ENCODE data around the gene SLC28A1. TPM values are rescaled to one million over a fixed set of nuclear protein-coding genes. Genes with fewer than 3 reads are reported as not detected.

Gene SLC28A1
- total and polyA plus RNA-seq, 11 donors, result 0.14 to 2.9 (median 0.74) TPM; not detected in 1

DNA sequence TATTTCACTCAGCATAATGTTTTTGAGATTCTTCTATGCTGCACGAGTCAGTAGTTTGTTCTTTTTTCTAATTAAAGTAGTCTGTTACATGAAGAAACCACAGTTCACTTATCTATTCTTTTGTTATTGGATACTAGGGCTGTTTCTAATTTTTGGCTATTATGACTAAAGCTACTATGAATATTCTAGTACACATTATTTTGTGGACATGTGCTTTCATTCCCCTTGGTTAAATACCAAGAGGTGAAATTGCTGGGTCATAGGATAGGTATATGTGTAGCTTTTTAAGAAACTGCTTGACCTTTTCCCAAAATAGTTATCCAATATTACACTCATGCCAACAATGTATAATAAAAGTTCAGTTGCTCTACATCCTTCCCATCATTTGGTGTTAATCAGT, 106.0 kb downstream of the SLC28A1 start:
- Histone ChIP-seq H3K27me3 (no peaks in the 10 kb centered on the region), H3K4me3 (no peak overlapping the region), H3K36me3 (no peaks in the 10 kb centered on the region), H3K27ac (no peak overlapping the region), H3K4me1 (peaks cover 0 to 77% (median 46%) of the 10 kb centered on the region in 12 donors), H3K9me3 (no peaks in the 10 kb centered on the region)
- intact Hi-C loops (cut with DNase I), result no loop called here
- no peak for DNase-seq
- TF ChIP-seq, protein P1, sequence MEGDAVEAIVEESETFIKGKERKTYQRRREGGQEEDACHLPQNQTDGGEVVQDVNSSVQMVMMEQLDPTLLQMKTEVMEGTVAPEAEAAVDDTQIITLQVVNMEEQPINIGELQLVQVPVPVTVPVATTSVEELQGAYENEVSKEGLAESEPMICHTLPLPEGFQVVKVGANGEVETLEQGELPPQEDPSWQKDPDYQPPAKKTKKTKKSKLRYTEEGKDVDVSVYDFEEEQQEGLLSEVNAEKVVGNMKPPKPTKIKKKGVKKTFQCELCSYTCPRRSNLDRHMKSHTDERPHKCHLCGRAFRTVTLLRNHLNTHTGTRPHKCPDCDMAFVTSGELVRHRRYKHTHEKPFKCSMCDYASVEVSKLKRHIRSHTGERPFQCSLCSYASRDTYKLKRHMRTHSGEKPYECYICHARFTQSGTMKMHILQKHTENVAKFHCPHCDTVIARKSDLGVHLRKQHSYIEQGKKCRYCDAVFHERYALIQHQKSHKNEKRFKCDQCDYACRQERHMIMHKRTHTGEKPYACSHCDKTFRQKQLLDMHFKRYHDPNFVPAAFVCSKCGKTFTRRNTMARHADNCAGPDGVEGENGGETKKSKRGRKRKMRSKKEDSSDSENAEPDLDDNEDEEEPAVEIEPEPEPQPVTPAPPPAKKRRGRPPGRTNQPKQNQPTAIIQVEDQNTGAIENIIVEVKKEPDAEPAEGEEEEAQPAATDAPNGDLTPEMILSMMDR (IDR thresholded peaks at IDR 0.05), result no peak
- TF ChIP-seq POLR2A (IDR thresholded peaks at IDR 0.05), result no peak
- no peak for ATAC-seq
- 52 to 73% (median 58%) methylated on average over 1 of the region's 1 CpG for WGBS, 4 donors

DNA sequence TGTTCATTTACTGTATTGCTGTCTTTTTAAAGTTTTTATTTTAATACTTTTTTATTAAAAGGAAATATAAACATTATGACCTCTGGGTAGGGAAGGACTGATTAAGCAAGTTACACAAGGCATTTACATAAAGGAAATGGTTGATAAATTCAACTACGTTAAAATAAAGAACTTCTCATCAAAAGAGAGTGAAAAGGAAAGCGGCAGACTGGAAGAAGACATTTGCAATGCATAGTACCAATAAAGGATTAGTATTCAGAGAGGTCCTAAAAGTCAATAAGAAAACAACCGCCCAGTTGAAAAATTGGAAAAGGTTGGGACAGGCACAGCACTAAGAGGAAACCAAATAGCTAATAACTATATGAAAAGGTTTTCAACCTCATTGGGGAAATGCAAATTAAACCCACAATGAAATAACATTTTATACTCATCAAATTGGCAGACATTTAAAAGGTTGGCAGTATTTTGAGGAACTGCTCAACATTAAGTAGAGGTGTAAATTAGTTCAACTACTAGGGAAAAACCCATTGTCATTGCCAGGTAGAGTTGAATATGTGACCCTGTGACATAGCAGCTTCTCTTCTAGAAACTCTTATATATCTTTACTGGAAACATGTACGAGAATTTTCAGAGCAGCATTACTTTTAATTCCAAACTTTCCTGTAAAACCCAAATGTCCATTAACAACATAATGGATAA, 106.7 kb downstream of the SLC28A1 start:
- Histone ChIP-seq H3K36me3 (no peaks in the 10 kb centered on the region), H3K27ac (no peak overlapping the region), H3K4me3 (no peak overlapping the region), H3K27me3 (no peaks in the 10 kb centered on the region), H3K4me1 (peaks cover 0 to 70% (median 43%) of the 10 kb centered on the region in 12 donors), H3K9me3 (no peaks in the 10 kb centered on the region)
- DNase-seq (no peak), ATAC-seq (no peak)
- intact Hi-C loops (cut with DNase I), result no loop called here
- WGBS, 4 donors, result 83 to 89% (median 86%) methylated on average over 4 of the region's 4 CpGs
- no peak for TF ChIP-seq POLR2A (IDR thresholded peaks at IDR 0.05)
- TF ChIP-seq, protein P1 (IDR thresholded peaks at IDR 0.05), result no peak

DNA sequence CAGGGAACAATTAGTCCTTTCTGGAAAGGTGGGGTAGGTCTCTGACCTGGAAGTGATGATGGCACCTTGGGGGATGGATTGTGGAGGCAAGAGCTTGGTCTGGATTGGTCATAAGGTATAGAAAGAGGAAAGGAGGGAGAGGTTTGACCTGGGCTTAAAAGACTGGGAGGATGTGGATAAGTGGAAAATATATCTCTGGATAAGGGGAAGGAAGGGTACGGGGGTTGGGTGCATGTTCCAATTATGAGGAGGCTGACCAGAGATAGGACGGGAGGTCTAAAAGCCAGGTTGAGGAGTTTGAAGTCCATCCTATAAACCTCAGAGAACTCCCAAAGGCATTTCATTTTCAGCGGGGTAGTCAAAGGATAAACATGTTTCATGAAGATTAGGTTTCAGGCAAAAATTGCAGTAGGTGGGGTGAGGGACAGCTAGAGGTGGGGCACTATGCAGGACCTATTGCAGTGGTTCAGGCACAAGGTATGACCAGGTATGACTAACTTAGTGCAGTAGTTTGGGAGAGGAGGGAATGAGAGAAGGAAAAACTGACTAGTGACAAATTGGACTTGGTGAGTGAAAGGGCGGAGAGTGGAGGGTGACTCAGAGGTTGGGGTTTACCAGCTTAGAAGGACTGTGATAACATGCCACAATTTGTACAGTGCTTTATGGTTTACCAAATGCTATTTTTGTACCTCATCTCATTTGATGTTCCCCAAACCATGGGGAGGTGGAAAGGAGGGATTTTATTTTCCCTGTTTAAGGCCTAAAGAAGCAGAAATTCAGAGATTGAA, 107.9 kb downstream of the SLC28A1 start:
- Histone ChIP-seq H3K4me3 (no peak overlapping the region), H3K9me3 (no peaks in the 10 kb centered on the region), H3K4me1 (peaks cover 0 to 63% (median 40%) of the 10 kb centered on the region in 12 donors), H3K27ac (peak overlapping the region in 8 of 12 donors; percentile 1 to 70 (median 29)), H3K36me3 (no peaks in the 10 kb centered on the region), H3K27me3 (no peaks in the 10 kb centered on the region)
- intact Hi-C loops (cut with DNase I), result no loop called here
- ATAC-seq (peak; percentile 79 to 92 (median 88)), DNase-seq (no peak)
- 77 to 81% (median 79%) methylated on average over 4 of the region's 4 CpGs for WGBS, 4 donors
- no peak for TF ChIP-seq POLR2A (IDR thresholded peaks at IDR 0.05)
- TF ChIP-seq, protein P1 (IDR thresholded peaks at IDR 0.05), result no peak

Other genes with a start within 250 kb of the SLC28A1 start
- gene WDR73, start 230.4 kb upstream of the SLC28A1 start, total RNA-seq, result 10 to 100 TPM in 8 of 9 donors, 1 to 10 TPM in 1; 8.7 to 22.2 (median 13.9) TPM
- 10 to 100 TPM in 1 of 2 donors, 1 to 10 TPM in 1; 9.2 to 20.6 TPM for gene WDR73, start 230.4 kb upstream of the SLC28A1 start, polyA plus RNA-seq
- gene NMB, start 226.5 kb upstream of the SLC28A1 start, total RNA-seq, result 1 to 10 TPM; 1.4 to 8.6 (median 2.8) TPM
- 1 to 10 TPM; 3.9 to 6.6 TPM for gene NMB, start 226.5 kb upstream of the SLC28A1 start, polyA plus RNA-seq
- gene SEC11A, start 168.5 kb upstream of the SLC28A1 start, total RNA-seq, result 10 to 100 TPM; 55.7 to 95.7 (median 73.0) TPM
- gene SEC11A, start 168.5 kb upstream of the SLC28A1 start, polyA plus RNA-seq, result 100 to 1,000 TPM in 1 of 2 donors, 10 to 100 TPM in 1; 73.3 to 152 TPM
- gene ZNF592, start 136.1 kb upstream of the SLC28A1 start, total RNA-seq, result 10 to 100 TPM; 16.8 to 28.6 (median 21.4) TPM
- 10 to 100 TPM in 1 of 2 donors, 1 to 10 TPM in 1; 9.7 to 21.2 TPM for gene ZNF592, start 136.1 kb upstream of the SLC28A1 start, polyA plus RNA-seq
- 100 to 1,000 TPM in 8 of 9 donors, 10 to 100 TPM in 1; 82.2 to 258 (median 172) TPM for gene ALPK3, start 67.3 kb upstream of the SLC28A1 start, total RNA-seq
- 100 to 1,000 TPM; 110 to 144 TPM for gene ALPK3, start 67.3 kb upstream of the SLC28A1 start, polyA plus RNA-seq
- gene PDE8A, start 97.2 kb downstream of the SLC28A1 start, total RNA-seq, result 10 to 100 TPM in 8 of 9 donors, 1 to 10 TPM in 1; 9.4 to 21.5 (median 17.8) TPM
- 10 to 100 TPM; 11.9 to 13.6 TPM for gene PDE8A, start 97.2 kb downstream of the SLC28A1 start, polyA plus RNA-seq